BJ (cell line): ENCODE measurements around the gene HBZ. TPM values are rescaled to one million over a fixed set of nuclear protein-coding genes. Genes with fewer than 3 reads are reported as not detected.

ENCODE experiments used
- CTCF ChIA-PET: fragments of 350-600 bp; formaldehyde crosslinking; extraction: SDS; loops from one replicate; lab custom pipeline; 2021; ENCODE audit warnings: antibody characterized with exemption, inconsistent platforms; lab: Yijun Ruan, JAX
- POLR2A ChIA-PET: fragments of 300-600 bp; sonication (Branson Sonifier 250); formaldehyde crosslinking; extraction: SDS; loops from one replicate; lab custom pipeline; 2021; ENCODE audit warnings: antibody characterized with exemption; lab: Charles Lee
- DNase-seq: peaks from one replicate; pipeline ENCODE4 v3.0.0-alpha.2; 2011; ENCODE audit warnings: low read depth
- H3K27me3 ChIP-seq: 2 replicates; pipeline ENCODE4 v1.6.0; 2011; ENCODE audit warnings: low read length; ENCODE audit not compliant: control insufficient read depth, insufficient read depth
- H3K36me3 ChIP-seq: 2 replicates; pipeline ENCODE4 v1.5.1; 2011; ENCODE audit warnings: low read length; ENCODE audit not compliant: control insufficient read depth, insufficient read depth
- H3K4me3 ChIP-seq: 2 replicates; pipeline ENCODE4 v1.5.1; 2011; ENCODE audit warnings: low read depth, mild to moderate bottlenecking, control low read depth, low read length
- CTCF ChIP-seq: IDR thresholded peaks from 2 replicates; pipeline ENCODE4 v1.5.1; 2011; ENCODE audit warnings: low read depth, mild to moderate bottlenecking, control low read depth, inconsistent platforms, low read length, moderate library complexity; ENCODE audit not compliant: insufficient read depth
- polyA plus RNA-seq: library from polyadenylated mRNA; depleted of rRNA; stranded (reverse); fragments of >200 nt; gene quantifications from 2 replicates; pipeline ENCODE4 v1.2.3, GENCODE V29; 2011

The HBZ gene
- polyA plus RNA-seq, 1 experiment = not detected

DNA sequence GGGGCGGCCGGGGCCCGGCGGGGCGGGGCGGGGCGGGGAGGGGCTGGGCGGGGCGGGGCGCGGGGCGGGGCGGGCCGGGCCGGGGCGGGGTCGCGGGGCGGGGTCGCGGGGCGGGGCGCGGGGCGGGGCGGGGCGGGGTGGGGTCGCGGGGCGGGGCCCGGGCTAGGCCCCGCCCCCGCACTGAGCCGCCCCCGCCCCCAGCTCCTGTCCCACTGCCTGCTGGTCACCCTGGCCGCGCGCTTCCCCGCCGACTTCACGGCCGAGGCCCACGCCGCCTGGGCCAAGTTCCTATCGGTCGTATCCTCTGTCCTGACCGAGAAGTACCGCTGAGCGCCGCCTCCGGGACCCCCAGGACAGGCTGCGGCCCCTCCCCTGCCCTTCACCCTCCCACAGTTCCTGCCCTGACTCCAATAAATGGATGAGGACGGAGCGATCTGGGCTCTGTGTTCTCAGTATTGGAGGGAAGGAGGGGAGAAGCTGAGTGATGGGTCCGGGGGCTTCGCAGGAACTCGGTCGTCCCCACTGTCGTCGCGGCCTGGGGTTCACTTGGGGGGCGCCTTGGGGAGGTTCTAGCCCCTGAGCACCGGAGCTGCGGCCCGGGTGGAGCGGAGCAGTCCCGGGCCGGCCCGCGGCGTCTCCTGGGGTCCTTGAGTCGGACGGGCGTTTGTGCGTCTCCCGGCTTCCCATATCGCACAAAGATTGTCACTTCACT is 12.5 kb downstream of the HBZ start:
- ChIA-PET POLR2A (no interaction called here), CTCF (no interaction called here)
- DNase-seq = no peak
- no peak for TF ChIP-seq CTCF
- H3K36me3 ChIP-seq = no peaks in the 10 kb centered on the region
- peaks cover 33% of the 10 kb centered on the region for H3K27me3 ChIP-seq
- no peak overlapping the region for H3K4me3 ChIP-seq

DNA sequence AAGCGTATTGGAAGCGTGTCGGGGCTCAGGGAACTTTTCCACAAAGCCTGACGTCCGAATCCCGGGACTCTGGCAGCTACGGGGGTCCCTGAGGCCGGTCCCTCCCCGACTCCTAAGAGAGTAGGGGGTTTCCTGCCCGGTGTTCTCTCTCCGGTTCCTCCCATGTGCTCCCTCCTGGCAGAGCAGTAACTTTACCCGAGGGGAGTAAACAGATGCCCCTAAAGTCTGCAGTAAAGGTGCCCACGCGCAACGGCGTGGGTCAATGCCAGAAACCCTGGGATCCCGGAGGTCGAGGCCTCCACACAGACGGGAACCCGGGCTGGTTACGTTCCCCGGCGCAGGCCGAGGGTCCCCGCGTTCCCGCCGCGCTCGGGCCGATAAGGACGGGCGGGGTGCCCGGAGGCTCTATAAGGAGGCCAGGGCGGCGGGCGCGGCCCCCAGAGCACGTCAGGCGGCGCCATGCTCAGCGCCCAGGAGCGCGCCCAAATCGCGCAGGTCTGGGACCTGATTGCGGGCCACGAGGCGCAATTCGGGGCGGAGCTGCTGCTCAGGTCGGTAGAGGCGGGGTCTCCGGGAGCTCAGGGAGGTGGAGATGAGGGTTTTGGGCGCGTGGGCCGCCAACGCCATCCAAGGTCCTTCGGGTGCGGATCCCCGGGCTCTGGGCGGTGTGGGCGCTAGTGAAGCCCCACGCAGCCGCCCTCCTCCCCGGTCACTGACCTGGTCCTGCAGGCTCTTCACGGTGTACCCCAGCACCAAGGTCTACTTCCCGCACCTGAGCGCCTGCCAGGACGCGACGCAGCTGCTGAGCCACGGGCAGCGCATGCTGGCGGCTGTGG is 13.3 kb downstream of the HBZ start, which contains the start of gene HBM:
Gene HBM (plus strand): TSS at position 440 of the 836 bp plus-strand sequence. CDS start 20 bp downstream, at position 460.
- Histone ChIP-seq H3K27me3 (peaks cover 36% of the 10 kb centered on the region), H3K36me3 (no peaks in the 10 kb centered on the region), H3K4me3 (no peak within 1 kb of the TSS)
- no peak for TF ChIP-seq CTCF
- DNase-seq = no peak
- CTCF ChIA-PET = no interaction called here
- POLR2A ChIA-PET = no interaction called here

- ChIA-PET POLR2A (no interaction called here), CTCF (no interaction called here)
- no peak for TF ChIP-seq CTCF
- H3K36me3 ChIP-seq = no peaks in the 10 kb centered on the region
- DNase-seq = no peak
- no peak overlapping the region for H3K4me3 ChIP-seq
- H3K27me3 ChIP-seq = peaks cover 37% of the 10 kb centered on the region
Measured at GRCh38 chr16:166375-167121, 14.1 kb downstream of the HBZ start.

GRCh38 chr16:167122-167690 is 14.8 kb downstream of the HBZ start:
- H3K36me3 ChIP-seq = no peaks in the 10 kb centered on the region
- ChIA-PET POLR2A (no interaction called here), CTCF (interaction anchor here (1.2 to 2.7 kb wide), 2 partner anchors 13 to 15 kb away, joined by 7 to 9 read pairs; partner anchors contain the start of gene HBQ1)
- no peak for TF ChIP-seq CTCF
- peaks cover 39% of the 10 kb centered on the region for H3K27me3 ChIP-seq
- H3K4me3 ChIP-seq = no peak overlapping the region
- DNase-seq = no peak
